Neural progenitor cell (in vitro differentiated cells): ENCODE measurements around the gene SRGAP3.

ENCODE experiments used
- EZH2 ChIP-seq: fragments of 200-600 bp; sonication (generic); IDR thresholded peaks from 2 replicates; pipeline ENCODE4 v1.6.1; 2017; ENCODE audit warnings: antibody characterized with exemption, mild to moderate bottlenecking, moderate library complexity
- EZH2phosphoT487 ChIP-seq: fragments of 200-600 bp; sonication (generic); IDR thresholded peaks from 2 replicates; pipeline ENCODE4 v1.6.1; 2017; ENCODE audit warnings: antibody characterized with exemption
- TF ChIP-seq, protein P1 (sequence below): fragments of 200-600 bp; sonication (generic); IDR thresholded peaks from 2 replicates; pipeline ENCODE4 v1.5.1; 2017; ENCODE audit warnings: antibody characterized with exemption, mild to moderate bottlenecking

DNA sequence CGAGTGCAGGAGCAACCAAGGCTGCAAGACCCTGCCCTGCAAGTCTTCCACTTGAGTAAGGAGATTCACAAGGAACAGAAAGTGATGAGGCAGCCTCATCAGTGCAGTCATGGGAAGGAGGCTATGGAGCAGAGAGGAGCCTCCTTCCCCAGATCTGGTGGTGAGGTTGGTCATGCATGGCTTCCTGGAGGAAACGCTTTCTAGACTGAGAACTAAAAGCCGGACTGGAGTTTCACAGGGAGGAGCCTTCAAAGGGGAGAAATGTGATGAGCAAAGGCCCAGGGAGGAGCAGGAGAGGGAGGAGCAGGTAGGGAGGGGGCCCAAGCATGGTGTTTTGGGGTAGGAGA lies 139.9 kb downstream of the SRGAP3 start:
- TF ChIP-seq, protein P1, sequence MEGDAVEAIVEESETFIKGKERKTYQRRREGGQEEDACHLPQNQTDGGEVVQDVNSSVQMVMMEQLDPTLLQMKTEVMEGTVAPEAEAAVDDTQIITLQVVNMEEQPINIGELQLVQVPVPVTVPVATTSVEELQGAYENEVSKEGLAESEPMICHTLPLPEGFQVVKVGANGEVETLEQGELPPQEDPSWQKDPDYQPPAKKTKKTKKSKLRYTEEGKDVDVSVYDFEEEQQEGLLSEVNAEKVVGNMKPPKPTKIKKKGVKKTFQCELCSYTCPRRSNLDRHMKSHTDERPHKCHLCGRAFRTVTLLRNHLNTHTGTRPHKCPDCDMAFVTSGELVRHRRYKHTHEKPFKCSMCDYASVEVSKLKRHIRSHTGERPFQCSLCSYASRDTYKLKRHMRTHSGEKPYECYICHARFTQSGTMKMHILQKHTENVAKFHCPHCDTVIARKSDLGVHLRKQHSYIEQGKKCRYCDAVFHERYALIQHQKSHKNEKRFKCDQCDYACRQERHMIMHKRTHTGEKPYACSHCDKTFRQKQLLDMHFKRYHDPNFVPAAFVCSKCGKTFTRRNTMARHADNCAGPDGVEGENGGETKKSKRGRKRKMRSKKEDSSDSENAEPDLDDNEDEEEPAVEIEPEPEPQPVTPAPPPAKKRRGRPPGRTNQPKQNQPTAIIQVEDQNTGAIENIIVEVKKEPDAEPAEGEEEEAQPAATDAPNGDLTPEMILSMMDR = no peak
- TF ChIP-seq EZH2 (no peak), EZH2phosphoT487 (no peak)
